Subcutaneous adipose tissue (tissue), 4 donors: Measurements from ENCODE around the gene ATMIN. TPM values are rescaled to one million over a fixed set of nuclear protein-coding genes. Genes with fewer than 3 reads are reported as not detected.

Source experiments
- CTCF ChIP-seq: fragments of 450-650 bp; IDR thresholded peaks from one replicate; pipeline ENCODE4 v1.5.1; 2016; ENCODE audit warnings: low read depth, mild to moderate bottlenecking, control low read depth, antibody characterized with exemption, moderate library complexity
- total RNA-seq, 4 donors: library from RNA; depleted of rRNA; stranded (reverse); fragments of >200 nt; gene quantifications; one replicate each; pipeline ENCODE4 v1.1.0, GENCODE V29; 2016

ATMIN gene
- total RNA-seq, 4 donors from 2014 or later: 26.9 to 55.8 (median 36.4) TPM

GRCh38 chr16:81006813-81007695, 28.6 kb upstream of the ATMIN start, which contains the start of the genes CENPN and CMC2:
TSS of gene CENPN (plus strand) at chr16:81007214. CDS start at chr16:81011940, 4,726 bp downstream.
TSS of gene CMC2 (minus strand) at chr16:81006885. CDS start at chr16:80997394, 9,491 bp downstream.
- no peak for TF ChIP-seq CTCF

- TF ChIP-seq CTCF: no peak
These were observed 27.2 kb upstream of the ATMIN start for GRCh38 chr16:81008505-81008789.

GRCh38 chr16:81012974-81013373, 22.7 kb upstream of the ATMIN start:
- TF ChIP-seq CTCF: no peak

- no peak for TF ChIP-seq CTCF
These were observed 21.0 kb upstream of the ATMIN start for GRCh38 chr16:81014672-81015071.

- no peak for TF ChIP-seq CTCF
These were observed 17.1 kb upstream of the ATMIN start for GRCh38 chr16:81018496-81018895.

GRCh38 chr16:81026429-81026828, 9.2 kb upstream of the ATMIN start:
- TF ChIP-seq CTCF: no peak

GRCh38 chr16:81029930-81030604, 5.6 kb upstream of the ATMIN start:
- no peak for TF ChIP-seq CTCF
